ENCODE measurements around the gene CSNK1G1. TPM values are rescaled to one million over a fixed set of nuclear protein-coding genes. Genes with fewer than 3 reads are reported as not detected.

The CSNK1G1 gene
- total and polyA plus RNA-seq, 2 of the 4 experiments (the other 2 are of a cell fraction) = 7.4 to 29.4 TPM

DNA sequence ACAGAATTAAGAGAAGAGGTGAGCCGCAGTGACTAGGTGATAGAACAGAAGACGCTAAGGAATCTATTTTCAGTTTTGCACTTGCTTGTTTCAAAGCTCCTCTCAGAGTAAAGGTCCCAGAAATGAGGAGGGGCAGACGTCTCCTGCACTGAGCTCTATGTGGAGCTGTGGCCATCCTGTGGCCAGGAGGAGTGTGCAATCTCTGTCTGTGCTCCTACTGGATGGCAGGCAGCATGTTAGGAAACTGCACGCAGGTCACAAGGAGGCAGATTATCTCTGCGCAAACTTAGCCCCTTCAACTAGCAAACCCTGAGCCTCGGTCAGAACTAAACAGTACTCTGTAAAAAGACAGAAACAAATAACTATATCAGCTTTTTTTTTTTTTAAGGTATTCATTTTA lies 162.0 kb downstream of the CSNK1G1 start:
- H3K36me3 ChIP-seq (ENCODE audit: control insufficient read depth, insufficient read depth, low read length) = peaks cover 4% of the 10 kb centered on the region; the same call in 1 of the 2 replicates
- no peak overlapping the region for H4K5ac ChIP-seq (ENCODE audit: low read depth, low read length)
- no peak overlapping the region for H3K4me2 ChIP-seq (ENCODE audit: low read depth, low read length)
- no peak overlapping the region for H3K4me3 ChIP-seq (ENCODE audit: insufficient read depth, low read depth, low read length)
- CTCF ChIA-PET = interaction anchor here (0.6 to 0.7 kb wide), 4 partner anchors 14 to 258 kb away, joined by 3 to 4 read pairs (median 4); partner anchors contain the start of gene CSNK1G1
- H3K4me1 ChIP-seq (ENCODE audit: control insufficient read depth, insufficient read depth, low read length) = no peaks in the 10 kb centered on the region
- H4K20me1 ChIP-seq (ENCODE audit: insufficient read depth, low read length) = no peaks in the 10 kb centered on the region
- H2AK5ac ChIP-seq (ENCODE audit: low read depth, low read length) = no peak overlapping the region
- no peaks in the 10 kb centered on the region for H3K27me3 ChIP-seq (ENCODE audit: control insufficient read depth, insufficient read depth, low read length)
- H2BK15ac ChIP-seq (ENCODE audit: low read depth, low read length) = no peak overlapping the region
- no peak overlapping the region for H3K23ac ChIP-seq (ENCODE audit: low read depth, low read length)
- H3K14ac ChIP-seq (replicated peaks; ENCODE audit: low read depth, low read length) = no peak overlapping the region
- ATAC-seq (ENCODE audit: low read depth) (no peak), DNase-seq (no peak)
- H3K79me1 ChIP-seq (ENCODE audit: low read depth in 1 of 2, low read length in 2 of 2) = peaks cover 0 to 4% of the 10 kb centered on the region in 2 experiments; a peak in 3 of 4 replicates
- TF ChIP-seq NFE2L2 (IDR thresholded peaks at IDR 0.05; ENCODE audit: low read depth, low read length) = no peak
- no peak for TF ChIP-seq RFX5 (IDR thresholded peaks at IDR 0.05; ENCODE audit: low read depth, low read length)
- no peak for TF ChIP-seq CHD1 (IDR thresholded peaks at IDR 0.05; ENCODE audit: low read depth, low read length)
- TF ChIP-seq MAFK (IDR thresholded peaks at IDR 0.05; ENCODE audit: low read depth, low read length) = no peak
- TF ChIP-seq SMC3 (IDR thresholded peaks at IDR 0.05; ENCODE audit: low read depth, low read length) = no peak
- TF ChIP-seq, protein P1, sequence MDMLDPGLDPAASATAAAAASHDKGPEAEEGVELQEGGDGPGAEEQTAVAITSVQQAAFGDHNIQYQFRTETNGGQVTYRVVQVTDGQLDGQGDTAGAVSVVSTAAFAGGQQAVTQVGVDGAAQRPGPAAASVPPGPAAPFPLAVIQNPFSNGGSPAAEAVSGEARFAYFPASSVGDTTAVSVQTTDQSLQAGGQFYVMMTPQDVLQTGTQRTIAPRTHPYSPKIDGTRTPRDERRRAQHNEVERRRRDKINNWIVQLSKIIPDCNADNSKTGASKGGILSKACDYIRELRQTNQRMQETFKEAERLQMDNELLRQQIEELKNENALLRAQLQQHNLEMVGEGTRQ (IDR thresholded peaks at IDR 0.05; ENCODE audit: low read depth, low read length) = no peak
- TF ChIP-seq MXI1 (IDR thresholded peaks at IDR 0.05; ENCODE audit: borderline replicate concordance, low read depth, low read length) = no peak
- no peak for TF ChIP-seq RAD21 (IDR thresholded peaks at IDR 0.05; ENCODE audit: low read length)
- no peak for TF ChIP-seq RCOR1 (IDR thresholded peaks at IDR 0.05; ENCODE audit: insufficient replicate concordance, low read length)
- in situ Hi-C loops (cut with MboI; ENCODE audit: low sequenced_read_pairs) (loop anchor here (25.0 kb wide), 1 partner anchor 468 kb away; no protein-coding TSS in a partner anchor), intact Hi-C loops (cut with micrococcal nuclease) (no loop called here), dilution Hi-C loops (cut with HindIII; ENCODE audit: low sequenced_read_pairs, unreplicated experiment) (no loop called here)
- H2BK5ac ChIP-seq (ENCODE audit: low read depth, low read length, poor library complexity, severe bottlenecking) = no peak overlapping the region
- H3K27ac ChIP-seq (ENCODE audit: insufficient read depth, low read length) = no peak overlapping the region
- no CpG with 5 or more reads among the region's 6 CpGs for WGBS, 2 experiments (ENCODE audit: extremely low coverage in 2 of 2, insufficient read length in 1 of 2)
- POLR2A ChIA-PET (ENCODE audit: unreplicated experiment) = interaction anchor here (0.7 kb wide), 1 partner anchor 682 kb away, joined by 11 read pairs; no protein-coding TSS in a partner anchor
- no peak overlapping the region for H3K56ac ChIP-seq (ENCODE audit: extremely low read depth, insufficient read depth, low read length)
- H3K18ac ChIP-seq (ENCODE audit: low read depth, low read length) = no peak overlapping the region
- no peaks in the 10 kb centered on the region; the same call in 1 of the 2 replicates for H3K9me1 ChIP-seq (ENCODE audit: insufficient read depth, low read length)
- H4K8ac ChIP-seq (ENCODE audit: low read depth in 2 of 2, low read length in 2 of 2) = no peak overlapping the region
- H3K9ac ChIP-seq (ENCODE audit: low read depth, low read length) = no peak overlapping the region
- no TSS peak for BruUV-seq (replicated peaks)
- H2BK120ac ChIP-seq (ENCODE audit: low read depth, low read length) = no peak overlapping the region
- no peak overlapping the region for H2AK9ac ChIP-seq (replicated peaks; ENCODE audit: low read depth, low read length, poor library complexity)
- no peak overlapping the region for H3K4ac ChIP-seq (ENCODE audit: low read depth, low read length)
- H2BK20ac ChIP-seq (ENCODE audit: low read depth, low read length) = no peak overlapping the region
- no peak overlapping the region for H2AFZ ChIP-seq (replicated peaks; ENCODE audit: low read length, poor library complexity)
- no peaks in the 10 kb centered on the region for H3K9me3 ChIP-seq (ENCODE audit: control insufficient read depth, insufficient read depth, low read length)
- H4K91ac ChIP-seq (ENCODE audit: insufficient read depth, low read depth, low read length) = no peak overlapping the region
